ENCODE results near the gene HAP1.

Gene HAP1

GRCh38 chr17:41768682-41769288 lies 34.3 kb upstream of the HAP1 start (continued):
- no peak for TF ChIP-seq ZNF274 (IDR thresholded peaks at IDR 0.05; ENCODE audit: low read length)
- TF ChIP-seq ZNF274 (tag by site-specific recombination; IDR thresholded peaks at IDR 0.05; ENCODE audit: borderline replicate concordance): no peak
- no peak for TF ChIP-seq TRIM28 (IDR thresholded peaks at IDR 0.05; ENCODE audit: borderline replicate concordance, low read length)
- TF ChIP-seq ZBTB11 (tag by site-specific recombination; conservative IDR thresholded peaks at IDR 0.05; ENCODE audit: low read depth): no peak

- H3K9me3 ChIP-seq (ENCODE audit: control insufficient read depth, insufficient read depth, low read depth, low read length): no peaks in the 10 kb centered on the region
- ChIA-PET POLR2A (interaction anchor here (2.0 kb wide), 1 partner anchor 19 kb away, joined by 7 read pairs; the partner anchor contains the start of gene JUP), CTCF (interaction anchor here (0.6 to 1.0 kb wide), 2 partner anchors 11 to 419 kb away, joined by 3 read pairs; no protein-coding TSS in a partner anchor)
- H3K4me3 ChIP-seq (ENCODE audit: low read depth, low read length): no peak overlapping the region
- TF ChIP-seq BCL6B (tag by site-specific recombination; IDR thresholded peaks at IDR 0.05) (no peak), ZBTB48 (tag by site-specific recombination; IDR thresholded peaks at IDR 0.05) (no peak), ZNF664 (tag by site-specific recombination; IDR thresholded peaks at IDR 0.05) (no peak), ZNF280D (tag by site-specific recombination; IDR thresholded peaks at IDR 0.05) (no peak), ZNF645 (tag by site-specific recombination; IDR thresholded peaks at IDR 0.05) (no peak), ZNF777 (tag by site-specific recombination; IDR thresholded peaks at IDR 0.05; ENCODE audit: borderline replicate concordance) (no peak), ZNF114 (tag by site-specific recombination; IDR thresholded peaks at IDR 0.05) (no peak), ZNF510 (tag by site-specific recombination; IDR thresholded peaks at IDR 0.05; ENCODE audit: insufficient replicate concordance) (no peak)
- no peak overlapping the region for H3K27ac ChIP-seq (ENCODE audit: extremely low read depth, low read depth, low read length)
- no peaks in the 10 kb centered on the region for H3K4me1 ChIP-seq (ENCODE audit: control insufficient read depth, insufficient read depth, low read length)
- peaks cover 36 to 96% of the 10 kb centered on the region in 2 experiments for H3K36me3 ChIP-seq (ENCODE audit: control insufficient read depth in 2 of 2, insufficient read depth in 1 of 2, low read length in 2 of 2)
These were observed 33.0 kb upstream of the HAP1 start for GRCh38 chr17:41767324-41768042.

Data from HEK293 (cell line).